ENCODE data around the gene NDUFA11. TPM values are rescaled to one million over a fixed set of nuclear protein-coding genes. Genes with fewer than 3 reads are reported as not detected.

The NDUFA11 gene
- total and polyA plus RNA-seq, 2 of the 13 experiments (the other 11 are each of a cell fraction or from before 2014, with no cell fraction given), result 286 to 378 TPM

DNA sequence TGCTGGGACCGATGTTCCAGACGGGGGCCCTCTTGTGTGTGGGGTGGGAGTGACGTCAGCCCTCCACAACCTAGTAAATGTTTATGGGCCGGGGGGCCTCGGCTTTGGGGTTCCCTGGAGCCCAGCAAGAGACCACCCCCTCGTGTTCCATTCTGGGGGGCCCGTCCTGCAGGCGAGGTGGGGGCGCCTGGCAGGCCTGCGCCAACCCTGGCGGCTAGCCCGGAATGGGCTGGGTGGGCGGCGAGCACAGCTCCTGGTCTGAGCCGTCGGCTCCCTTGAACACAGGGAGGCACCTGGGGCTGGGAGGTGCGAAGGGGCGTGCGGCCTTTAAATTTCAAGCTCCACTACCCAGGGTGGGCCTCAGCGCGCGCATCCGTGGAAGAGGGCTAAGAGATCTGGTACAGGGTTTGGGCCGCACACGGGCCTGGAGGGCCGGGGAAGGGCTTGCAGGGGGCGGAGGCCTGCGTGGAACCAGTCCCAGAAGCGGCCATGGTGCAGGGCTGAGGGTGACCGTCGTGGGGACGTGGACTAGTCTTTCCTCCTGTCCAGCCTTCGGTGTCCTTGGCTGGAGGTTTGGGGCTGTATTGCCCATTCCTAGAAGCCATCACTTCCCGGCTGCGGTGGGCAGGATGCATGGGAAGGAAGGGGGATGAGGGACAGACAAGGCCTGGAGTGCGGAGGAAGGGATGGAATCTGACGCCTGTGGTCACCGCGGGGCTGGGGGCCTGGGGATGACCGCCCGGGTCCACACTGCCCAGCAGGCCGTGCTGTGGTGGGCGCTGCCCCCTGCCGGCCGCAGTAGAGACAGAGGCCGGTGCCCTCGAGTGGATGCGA is 11.4 kb downstream of the NDUFA11 start (continued):
- TF ChIP-seq, protein P1, sequence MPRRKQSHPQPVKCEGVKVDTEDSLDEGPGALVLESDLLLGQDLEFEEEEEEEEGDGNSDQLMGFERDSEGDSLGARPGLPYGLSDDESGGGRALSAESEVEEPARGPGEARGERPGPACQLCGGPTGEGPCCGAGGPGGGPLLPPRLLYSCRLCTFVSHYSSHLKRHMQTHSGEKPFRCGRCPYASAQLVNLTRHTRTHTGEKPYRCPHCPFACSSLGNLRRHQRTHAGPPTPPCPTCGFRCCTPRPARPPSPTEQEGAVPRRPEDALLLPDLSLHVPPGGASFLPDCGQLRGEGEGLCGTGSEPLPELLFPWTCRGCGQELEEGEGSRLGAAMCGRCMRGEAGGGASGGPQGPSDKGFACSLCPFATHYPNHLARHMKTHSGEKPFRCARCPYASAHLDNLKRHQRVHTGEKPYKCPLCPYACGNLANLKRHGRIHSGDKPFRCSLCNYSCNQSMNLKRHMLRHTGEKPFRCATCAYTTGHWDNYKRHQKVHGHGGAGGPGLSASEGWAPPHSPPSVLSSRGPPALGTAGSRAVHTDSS (CRISPR knock-in tag; conservative IDR thresholded peaks at IDR 0.05), result no peak
- TF ChIP-seq ZBTB3 (CRISPR knock-in tag; IDR thresholded peaks at IDR 0.05; ENCODE audit: borderline replicate concordance, low read depth), result no peak
- TF ChIP-seq, protein P2, sequence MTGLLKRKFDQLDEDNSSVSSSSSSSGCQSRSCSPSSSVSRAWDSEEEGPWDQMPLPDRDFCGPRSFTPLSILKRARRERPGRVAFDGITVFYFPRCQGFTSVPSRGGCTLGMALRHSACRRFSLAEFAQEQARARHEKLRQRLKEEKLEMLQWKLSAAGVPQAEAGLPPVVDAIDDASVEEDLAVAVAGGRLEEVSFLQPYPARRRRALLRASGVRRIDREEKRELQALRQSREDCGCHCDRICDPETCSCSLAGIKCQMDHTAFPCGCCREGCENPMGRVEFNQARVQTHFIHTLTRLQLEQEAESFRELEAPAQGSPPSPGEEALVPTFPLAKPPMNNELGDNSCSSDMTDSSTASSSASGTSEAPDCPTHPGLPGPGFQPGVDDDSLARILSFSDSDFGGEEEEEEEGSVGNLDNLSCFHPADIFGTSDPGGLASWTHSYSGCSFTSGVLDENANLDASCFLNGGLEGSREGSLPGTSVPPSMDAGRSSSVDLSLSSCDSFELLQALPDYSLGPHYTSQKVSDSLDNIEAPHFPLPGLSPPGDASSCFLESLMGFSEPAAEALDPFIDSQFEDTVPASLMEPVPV (CRISPR knock-in tag; IDR thresholded peaks at IDR 0.05), result peak; percentile 70
- TF ChIP-seq, protein P3, sequence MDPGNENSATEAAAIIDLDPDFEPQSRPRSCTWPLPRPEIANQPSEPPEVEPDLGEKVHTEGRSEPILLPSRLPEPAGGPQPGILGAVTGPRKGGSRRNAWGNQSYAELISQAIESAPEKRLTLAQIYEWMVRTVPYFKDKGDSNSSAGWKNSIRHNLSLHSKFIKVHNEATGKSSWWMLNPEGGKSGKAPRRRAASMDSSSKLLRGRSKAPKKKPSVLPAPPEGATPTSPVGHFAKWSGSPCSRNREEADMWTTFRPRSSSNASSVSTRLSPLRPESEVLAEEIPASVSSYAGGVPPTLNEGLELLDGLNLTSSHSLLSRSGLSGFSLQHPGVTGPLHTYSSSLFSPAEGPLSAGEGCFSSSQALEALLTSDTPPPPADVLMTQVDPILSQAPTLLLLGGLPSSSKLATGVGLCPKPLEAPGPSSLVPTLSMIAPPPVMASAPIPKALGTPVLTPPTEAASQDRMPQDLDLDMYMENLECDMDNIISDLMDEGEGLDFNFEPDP (CRISPR knock-in tag; conservative IDR thresholded peaks at IDR 0.05), result no peak
- peak; percentile 29; the same call in 1 of the 2 replicates for TF ChIP-seq FOSL2 (CRISPR knock-in tag; IDR thresholded peaks at IDR 0.05)
- no peak for TF ChIP-seq ZNF672 (CRISPR knock-in tag; IDR thresholded peaks at IDR 0.05)
- no peak for TF ChIP-seq U2AF1 (optimal IDR thresholded peaks at IDR 0.05; ENCODE audit: low read depth, low read length)
- TF ChIP-seq ZSCAN12 (CRISPR knock-in tag; IDR thresholded peaks at IDR 0.05), result no peak
- no peak for TF ChIP-seq ZNF558 (CRISPR knock-in tag; IDR thresholded peaks at IDR 0.05; ENCODE audit: borderline replicate concordance)
- no peak for TF ChIP-seq SCMH1 (CRISPR knock-in tag; IDR thresholded peaks at IDR 0.05; ENCODE audit: borderline replicate concordance)
- TF ChIP-seq PAWR (CRISPR knock-in tag; IDR thresholded peaks at IDR 0.05; ENCODE audit: borderline replicate concordance), result no peak
- TF ChIP-seq CENPX (CRISPR knock-in tag; IDR thresholded peaks at IDR 0.05), result no peak
- TF ChIP-seq ZNF776 (CRISPR knock-in tag; IDR thresholded peaks at IDR 0.05), result peak; percentile 50; the same call in 1 of the 2 replicates
- TF ChIP-seq, protein P4, sequence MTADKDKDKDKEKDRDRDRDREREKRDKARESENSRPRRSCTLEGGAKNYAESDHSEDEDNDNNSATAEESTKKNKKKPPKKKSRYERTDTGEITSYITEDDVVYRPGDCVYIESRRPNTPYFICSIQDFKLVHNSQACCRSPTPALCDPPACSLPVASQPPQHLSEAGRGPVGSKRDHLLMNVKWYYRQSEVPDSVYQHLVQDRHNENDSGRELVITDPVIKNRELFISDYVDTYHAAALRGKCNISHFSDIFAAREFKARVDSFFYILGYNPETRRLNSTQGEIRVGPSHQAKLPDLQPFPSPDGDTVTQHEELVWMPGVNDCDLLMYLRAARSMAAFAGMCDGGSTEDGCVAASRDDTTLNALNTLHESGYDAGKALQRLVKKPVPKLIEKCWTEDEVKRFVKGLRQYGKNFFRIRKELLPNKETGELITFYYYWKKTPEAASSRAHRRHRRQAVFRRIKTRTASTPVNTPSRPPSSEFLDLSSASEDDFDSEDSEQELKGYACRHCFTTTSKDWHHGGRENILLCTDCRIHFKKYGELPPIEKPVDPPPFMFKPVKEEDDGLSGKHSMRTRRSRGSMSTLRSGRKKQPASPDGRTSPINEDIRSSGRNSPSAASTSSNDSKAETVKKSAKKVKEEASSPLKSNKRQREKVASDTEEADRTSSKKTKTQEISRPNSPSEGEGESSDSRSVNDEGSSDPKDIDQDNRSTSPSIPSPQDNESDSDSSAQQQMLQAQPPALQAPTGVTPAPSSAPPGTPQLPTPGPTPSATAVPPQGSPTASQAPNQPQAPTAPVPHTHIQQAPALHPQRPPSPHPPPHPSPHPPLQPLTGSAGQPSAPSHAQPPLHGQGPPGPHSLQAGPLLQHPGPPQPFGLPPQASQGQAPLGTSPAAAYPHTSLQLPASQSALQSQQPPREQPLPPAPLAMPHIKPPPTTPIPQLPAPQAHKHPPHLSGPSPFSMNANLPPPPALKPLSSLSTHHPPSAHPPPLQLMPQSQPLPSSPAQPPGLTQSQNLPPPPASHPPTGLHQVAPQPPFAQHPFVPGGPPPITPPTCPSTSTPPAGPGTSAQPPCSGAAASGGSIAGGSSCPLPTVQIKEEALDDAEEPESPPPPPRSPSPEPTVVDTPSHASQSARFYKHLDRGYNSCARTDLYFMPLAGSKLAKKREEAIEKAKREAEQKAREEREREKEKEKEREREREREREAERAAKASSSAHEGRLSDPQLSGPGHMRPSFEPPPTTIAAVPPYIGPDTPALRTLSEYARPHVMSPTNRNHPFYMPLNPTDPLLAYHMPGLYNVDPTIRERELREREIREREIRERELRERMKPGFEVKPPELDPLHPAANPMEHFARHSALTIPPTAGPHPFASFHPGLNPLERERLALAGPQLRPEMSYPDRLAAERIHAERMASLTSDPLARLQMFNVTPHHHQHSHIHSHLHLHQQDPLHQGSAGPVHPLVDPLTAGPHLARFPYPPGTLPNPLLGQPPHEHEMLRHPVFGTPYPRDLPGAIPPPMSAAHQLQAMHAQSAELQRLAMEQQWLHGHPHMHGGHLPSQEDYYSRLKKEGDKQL (CRISPR knock-in tag; IDR thresholded peaks at IDR 0.05; ENCODE audit: low read depth), result no peak
- TF ChIP-seq, protein P5, sequence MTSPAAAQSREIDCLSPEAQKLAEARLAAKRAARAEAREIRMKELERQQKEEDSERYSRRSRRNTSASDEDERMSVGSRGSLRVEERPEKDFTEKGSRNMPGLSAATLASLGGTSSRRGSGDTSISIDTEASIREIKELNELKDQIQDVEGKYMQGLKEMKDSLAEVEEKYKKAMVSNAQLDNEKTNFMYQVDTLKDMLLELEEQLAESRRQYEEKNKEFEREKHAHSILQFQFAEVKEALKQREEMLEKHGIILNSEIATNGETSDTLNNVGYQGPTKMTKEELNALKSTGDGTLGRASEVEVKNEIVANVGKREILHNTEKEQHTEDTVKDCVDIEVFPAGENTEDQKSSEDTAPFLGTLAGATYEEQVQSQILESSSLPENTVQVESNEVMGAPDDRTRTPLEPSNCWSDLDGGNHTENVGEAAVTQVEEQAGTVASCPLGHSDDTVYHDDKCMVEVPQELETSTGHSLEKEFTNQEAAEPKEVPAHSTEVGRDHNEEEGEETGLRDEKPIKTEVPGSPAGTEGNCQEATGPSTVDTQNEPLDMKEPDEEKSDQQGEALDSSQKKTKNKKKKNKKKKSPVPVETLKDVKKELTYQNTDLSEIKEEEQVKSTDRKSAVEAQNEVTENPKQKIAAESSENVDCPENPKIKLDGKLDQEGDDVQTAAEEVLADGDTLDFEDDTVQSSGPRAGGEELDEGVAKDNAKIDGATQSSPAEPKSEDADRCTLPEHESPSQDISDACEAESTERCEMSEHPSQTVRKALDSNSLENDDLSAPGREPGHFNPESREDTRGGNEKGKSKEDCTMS (CRISPR knock-in tag; conservative IDR thresholded peaks at IDR 0.05), result no peak
- 0 out of 2 replicates have a peak, but pooled peaks have one; percentile 3 for TF ChIP-seq CEBPG (CRISPR knock-in tag; IDR thresholded peaks at IDR 0.05)
